Adipose tissue (tissue), 3 donors: ENCODE measurements around the gene PDE1C. TPM values are rescaled to one million over a fixed set of nuclear protein-coding genes. Genes with fewer than 3 reads are reported as not detected.

Source experiments
- H3K27ac ChIP-seq: one replicate; pipeline ENCODE4 v1.5.1; 2013; ENCODE audit warnings: low read depth, low read length
- WGBS, 3 donors: extraction: QIAGEN DNeasy Blood & Tissue Kit; methylation state at CpG; one replicate each; pipeline ENCODE4 v1.1.7; 2013; 5-methylcytosine and 5-hydroxymethylcytosine counted together
- polyA plus RNA-seq, 3 donors: library from polyadenylated mRNA; stranded (reverse); fragments of 200-250 nt; gene quantifications; one replicate each; pipeline ENCODE4 v1.2.3, GENCODE V29; 2013
- donor health status: healthy with polysubstance abuse.
- donor health status: Bipolar disorder and iron deficiency.
- donor health status: healthy.

PDE1C gene
- polyA plus RNA-seq, 3 donors: 0.32 to 3.1 (median 1.0) TPM

- WGBS, 3 donors: 63 to 95% (median 91%) methylated on average over 8 of the region's 8 CpGs
- H3K27ac ChIP-seq: no peak overlapping the region
These were observed 106.5 kb downstream of the PDE1C start for GRCh38 chr7:31963569-31964175.

- no peak overlapping the region for H3K27ac ChIP-seq
These were observed 108.0 kb downstream of the PDE1C start for GRCh38 chr7:31962246-31962645.

GRCh38 chr7:31958226-31958625 lies 112.0 kb downstream of the PDE1C start:
- no peak overlapping the region for H3K27ac ChIP-seq
- 73 to 91% (median 79%) methylated on average over 2 of the region's 2 CpGs for WGBS, 3 donors

- WGBS, 3 donors: 77 to 94% (median 84%) methylated on average over 2 of the region's 2 CpGs
- H3K27ac ChIP-seq: no peak overlapping the region
These were observed 112.5 kb downstream of the PDE1C start for GRCh38 chr7:31957756-31958155.

- 79 to 80% (median 79%) methylated on average over 2 of the region's 2 CpGs for WGBS, 3 donors
- H3K27ac ChIP-seq: no peak overlapping the region
These were observed 113.0 kb downstream of the PDE1C start for GRCh38 chr7:31957090-31957720.

- 92 to 94% (median 93%) methylated on average over 6 of the region's 6 CpGs for WGBS, 3 donors
- no peak overlapping the region for H3K27ac ChIP-seq
These were observed 114.6 kb downstream of the PDE1C start for GRCh38 chr7:31955641-31956040.

- WGBS, 3 donors: 88 to 92% (median 91%) methylated on average over 5 of the region's 5 CpGs
- no peak overlapping the region for H3K27ac ChIP-seq
These were observed 115.2 kb downstream of the PDE1C start for GRCh38 chr7:31955021-31955420.

GRCh38 chr7:31954500-31954899 lies 115.7 kb downstream of the PDE1C start:
- WGBS, 3 donors: 88 to 92% (median 90%) methylated on average over 2 of the region's 2 CpGs
- H3K27ac ChIP-seq: no peak overlapping the region

- WGBS, 3 donors: 84 to 94% (median 88%) methylated on average over 2 of the region's 2 CpGs
- H3K27ac ChIP-seq: no peak overlapping the region
These were observed 116.8 kb downstream of the PDE1C start for GRCh38 chr7:31953432-31953831.

GRCh38 chr7:31950091-31950755 lies 120.0 kb downstream of the PDE1C start:
- WGBS, 3 donors: 69 to 90% (median 74%) methylated on average over 4 of the region's 4 CpGs
- no peak overlapping the region for H3K27ac ChIP-seq

GRCh38 chr7:31948029-31948428 lies 122.2 kb downstream of the PDE1C start:
- H3K27ac ChIP-seq: no peak overlapping the region
- whole genome bisulfite sequencing, 3 donors: 36 to 75% (median 71%) methylated on average over 1 of the region's 1 CpG

- no peak overlapping the region for H3K27ac ChIP-seq
- 93 to 100% (median 94%) methylated on average over 1 of the region's 1 CpG for WGBS, 3 donors
These were observed 130.0 kb downstream of the PDE1C start for GRCh38 chr7:31940167-31940566.

- no peak overlapping the region for H3K27ac ChIP-seq
- WGBS, 3 donors: 70 to 85% (median 83%) methylated on average over 3 of the region's 3 CpGs
These were observed 131.1 kb downstream of the PDE1C start for GRCh38 chr7:31939076-31939475.

GRCh38 chr7:31938650-31939049 lies 131.6 kb downstream of the PDE1C start:
- H3K27ac ChIP-seq: no peak overlapping the region

GRCh38 chr7:31937982-31938381 lies 132.2 kb downstream of the PDE1C start:
- no peak overlapping the region for H3K27ac ChIP-seq

- 73 to 76% (median 75%) methylated on average over 10 of the region's 10 CpGs for WGBS, 3 donors
- H3K27ac ChIP-seq: no peak overlapping the region
These were observed 134.8 kb downstream of the PDE1C start for GRCh38 chr7:31935124-31936054.

GRCh38 chr7:31934551-31934950 lies 135.7 kb downstream of the PDE1C start:
- 75 to 84% (median 82%) methylated on average over 4 of the region's 4 CpGs for WGBS, 3 donors
- H3K27ac ChIP-seq: no peak overlapping the region

GRCh38 chr7:31933481-31933880 lies 136.7 kb downstream of the PDE1C start:
- H3K27ac ChIP-seq: no peak overlapping the region
- WGBS, 3 donors: 56 to 81% (median 59%) methylated on average over 1 of the region's 1 CpG

GRCh38 chr7:31926991-31927584 lies 143.1 kb downstream of the PDE1C start:
- 81 to 83% (median 81%) methylated on average over 5 of the region's 5 CpGs for WGBS, 3 donors
- H3K27ac ChIP-seq: no peak overlapping the region
